GM20000 (cell line): ENCODE data around the gene GTF2F1.
A peak's percentile ranks its signal among the peaks of the same experiment; 100 is the strongest.

ENCODE experiments used
- DNase-seq: peaks from one replicate; pipeline ENCODE4 v3.0.0; 2012; ENCODE audit warnings: low spot score
- CTCF ChIP-seq: IDR thresholded peaks from 2 replicates; pipeline ENCODE4 v1.5.1; 2012; ENCODE audit warnings: mild to moderate bottlenecking, control low read depth; ENCODE audit errors: extremely low read depth, missing control alignments

The GTF2F1 gene

DNA sequence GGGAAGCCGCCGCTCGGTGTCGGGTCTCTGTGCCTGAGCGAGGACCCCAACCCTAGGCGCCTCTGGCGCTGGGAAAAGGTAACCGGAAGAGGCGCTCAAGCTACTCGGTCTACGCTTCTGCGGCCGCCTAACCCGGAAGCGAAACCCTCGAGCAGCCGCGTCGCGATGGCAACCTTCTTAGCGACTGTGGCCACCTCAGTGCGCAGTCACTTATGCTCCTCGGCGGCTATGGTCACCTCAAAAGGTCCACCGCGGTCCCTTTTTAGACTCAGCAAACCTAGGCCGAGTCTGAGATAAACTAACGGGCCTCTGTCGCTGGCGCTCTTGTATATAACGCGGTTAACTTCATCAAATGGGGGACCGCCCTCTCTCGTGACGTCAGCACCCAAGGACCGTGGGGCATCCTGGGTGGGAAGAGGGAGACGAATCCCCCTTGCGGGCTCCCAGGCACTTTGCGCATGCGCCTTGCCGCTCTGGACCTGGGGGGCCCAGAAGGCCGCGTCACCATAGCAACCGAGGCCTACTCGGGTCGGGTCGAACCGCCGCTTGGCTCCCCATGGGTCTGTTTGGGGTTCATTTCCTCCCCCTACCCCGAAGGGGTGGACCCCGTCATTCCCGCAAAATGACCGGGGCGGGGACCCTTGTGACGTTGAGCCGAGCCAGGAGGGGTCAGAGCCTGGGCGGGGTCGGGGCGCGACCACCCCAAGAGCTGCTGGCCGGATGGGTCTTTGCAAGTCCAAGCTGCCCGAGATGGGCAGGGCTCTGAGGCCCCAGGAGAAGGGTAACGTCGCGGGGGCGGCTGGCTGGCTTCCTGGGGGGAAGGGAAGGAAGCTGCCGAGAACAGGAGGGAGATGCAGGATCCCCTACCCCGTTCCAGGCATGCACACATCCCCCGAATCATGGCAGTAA is at the start of gene GTF2F1:
Gene GTF2F1, minus strand, starts transcription at position 91 of the 909 bp plus-strand sequence. CDS start 169 bp downstream, outside the sequence.
- TF ChIP-seq CTCF = no peak
- peak; percentile 96 for DNase-seq

DNA sequence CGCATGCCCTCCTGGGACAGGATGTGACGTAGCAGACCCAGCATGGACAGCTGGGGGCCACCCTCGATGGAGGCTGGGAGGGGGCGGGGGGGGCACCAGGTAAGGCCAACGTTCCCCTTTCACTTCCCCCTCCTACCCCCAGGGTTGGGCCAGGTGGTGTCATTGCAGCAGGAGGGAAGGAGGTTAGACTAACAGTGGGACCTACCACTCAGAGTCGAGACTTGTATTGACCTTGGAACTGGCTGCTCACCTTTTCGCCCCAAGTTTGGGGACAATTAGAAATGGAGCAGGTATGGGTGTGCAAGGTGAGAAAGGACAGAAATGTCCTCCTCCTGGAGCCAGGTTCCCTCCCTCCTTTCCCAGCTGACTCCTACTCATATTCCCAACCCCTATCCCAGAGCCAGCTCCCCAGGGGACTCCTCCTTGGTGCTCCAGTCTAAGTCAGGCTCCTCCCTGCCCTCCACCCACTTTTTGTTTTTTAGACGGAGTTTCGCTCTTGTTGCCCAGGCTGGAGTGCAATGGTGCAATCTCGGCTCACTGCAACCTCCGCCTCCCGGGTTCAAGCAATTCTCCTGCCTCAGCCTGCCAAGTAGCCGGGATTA is 49.2 kb upstream of the GTF2F1 start:
- no peak for DNase-seq
- no peak for TF ChIP-seq CTCF

DNA sequence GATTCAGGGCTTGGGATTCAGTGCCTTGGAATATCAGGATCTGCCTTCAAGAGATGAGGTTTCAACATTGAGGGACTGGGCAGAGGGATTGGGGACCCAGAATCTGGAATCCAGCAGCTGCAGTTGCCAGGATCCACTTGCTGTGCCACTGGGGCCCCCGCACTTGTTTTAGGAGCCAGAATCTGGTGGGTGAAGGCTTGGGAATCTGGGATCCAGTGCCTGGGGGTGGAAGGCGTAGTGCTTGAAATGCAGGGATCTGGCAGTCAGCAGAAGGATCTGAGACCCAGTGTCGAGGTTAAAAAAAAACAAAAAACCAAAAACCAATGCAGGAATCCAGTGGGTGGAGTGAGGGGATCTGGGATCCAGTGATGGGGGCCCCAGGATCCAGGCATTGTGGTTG is 47.9 kb upstream of the GTF2F1 start:
- TF ChIP-seq CTCF = no peak
- DNase-seq = no peak

- TF ChIP-seq CTCF = no peak
- no peak for DNase-seq
Observed at GRCh38 chr19:6439743-6440142, 46.8 kb upstream of the GTF2F1 start.

DNA sequence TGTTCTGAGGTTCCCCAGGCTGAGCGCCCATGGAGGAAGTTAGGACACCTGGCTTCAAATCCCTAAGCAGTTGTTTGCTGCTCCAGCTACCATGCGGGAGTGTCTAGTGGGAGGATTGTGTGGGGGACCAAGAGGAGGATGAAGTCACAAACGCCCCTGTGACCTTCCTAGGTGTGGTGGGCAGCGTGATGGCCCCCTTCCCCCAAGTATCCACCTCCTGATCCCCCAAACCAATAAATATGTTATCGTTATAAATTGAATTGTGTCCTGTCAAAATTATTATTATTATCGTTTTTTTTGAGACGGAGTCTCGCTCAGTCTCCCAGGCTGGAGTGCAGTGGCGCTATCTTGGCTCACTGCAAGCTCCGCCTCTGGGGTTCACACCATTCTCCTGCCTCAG is 40.7 kb upstream of the GTF2F1 start, which contains the start of gene SLC25A41:
Gene SLC25A41, minus strand, starts transcription at position 101 of the 400 bp plus-strand sequence. Its CDS starts 70 bp downstream, at position 31.
- TF ChIP-seq CTCF = no peak
- DNase-seq = no peak

- TF ChIP-seq CTCF = no peak
- DNase-seq = no peak
Observed at GRCh38 chr19:6433165-6433564, 40.2 kb upstream of the GTF2F1 start.

- no peak for TF ChIP-seq CTCF
Observed at GRCh38 chr19:6431891-6432290, 38.9 kb upstream of the GTF2F1 start.

More at GRCh38 chr19:6431891-6432290, 38.9 kb upstream of the GTF2F1 start:
- DNase-seq = no peak
